A549 (cell line): Measurements from ENCODE around the gene NANOS3. TPM values are rescaled to one million over a fixed set of nuclear protein-coding genes. Genes with fewer than 3 reads are reported as not detected.

Experiments
- ATAC-seq, 2 experiments: fragments of 200-7000 bp in 1 of 2; fragments of >200 bp in 1 of 2; cut with Nextera tagmentation in 1 of 2; cut with Tn5 transposase in 1 of 2; 3 replicates each; pipeline versions ENCODE4 v1.8.0 to v1.9.1; 2018 to 2020; ENCODE audit warnings: mild to moderate bottlenecking in 1 of 2, moderate library complexity in 1 of 2
- CTCF ChIA-PET: fragments of 300-600 bp; sonication (Branson Sonifier 250); formaldehyde crosslinking; extraction: SDS; loops from one replicate; lab custom pipeline; 2021; ENCODE audit warnings: antibody characterized with exemption, inconsistent platforms; lab: Yijun Ruan, JAX
- POLR2A ChIA-PET: fragments of 350-600 bp; formaldehyde crosslinking; extraction: SDS; loops from one replicate; lab custom pipeline; 2021; ENCODE audit warnings: antibody characterized with exemption, inconsistent platforms; lab: Yijun Ruan, JAX
- DNase-seq, 2 experiments: peaks; one replicate each; pipeline versions ENCODE4 v3.0.0 to v3.0.0-alpha.2; 2011 to 2016; ENCODE audit warnings: low read depth in 1 of 2, low spot score in 1 of 2
- FAIRE-seq: peaks from 2 replicates; lab custom pipeline; 2011; peaks lifted over from hg19 to GRCh38; lab: Jason Lieb, UNC
- H3K27ac ChIP-seq, 2 experiments: fragments of >200 bp; sonication (Bioruptor Twin); formaldehyde crosslinking; 3 replicates each; pipeline ENCODE4 v1.5.1; 2016 to 2017
- H3K4me1 ChIP-seq: fragments of >200 bp; sonication (Bioruptor Twin); formaldehyde crosslinking; 3 replicates; pipeline ENCODE4 v1.6.1; 2016
- H3K4me2 ChIP-seq: fragments of >200 bp; sonication (Bioruptor Twin); formaldehyde crosslinking; 3 replicates; pipeline ENCODE4 v1.6.1; 2016
- H3K4me3 ChIP-seq: fragments of >200 bp; sonication (Bioruptor Twin); formaldehyde crosslinking; 3 replicates; pipeline ENCODE4 v1.5.1; 2016
- H3K9me3 ChIP-seq: fragments of >200 bp; sonication (Bioruptor Twin); formaldehyde crosslinking; 3 replicates; pipeline ENCODE4 v1.6.1; 2016
- ATOH8 ChIP-seq: fragments of 250-450 bp; sonication (Bioruptor Pico); IDR thresholded peaks from 2 replicates; pipeline ENCODE4 v1.5.0; 2020; ENCODE audit warnings: low read depth, mild to moderate bottlenecking, moderate library complexity
- CEBPB ChIP-seq, 2 experiments: fragments of >200 bp in 1 of 2; sonication (Bioruptor Twin) in 1 of 2; formaldehyde crosslinking in 1 of 2; IDR thresholded peaks; 2 replicates each; pipeline ENCODE4 v1.6.1; 2012 to 2016
- E2F6 ChIP-seq: IDR thresholded peaks from 2 replicates; pipeline ENCODE4 v1.6.1; 2012; ENCODE audit warnings: low read depth, borderline replicate concordance
- EHF ChIP-seq: fragments of 250-450 bp; sonication (Bioruptor Pico); IDR thresholded peaks from 2 replicates; pipeline ENCODE4 v1.5.0; 2020; ENCODE audit warnings: mild to moderate bottlenecking
- EP300 ChIP-seq, 2 experiments: fragments of >200 bp; sonication (Bioruptor Twin); formaldehyde crosslinking; IDR thresholded peaks; 2 replicates in 1 of 2; 3 replicates in 1 of 2; pipeline ENCODE4 v1.6.1; 2016 to 2017
- FOSL2 ChIP-seq, 2 experiments: fragments of 450-650 bp in 1 of 2; fragments of >200 bp in 1 of 2; sonication (Bioruptor Twin) in 1 of 2; formaldehyde crosslinking; IDR thresholded peaks; 2 replicates each; pipeline versions ENCODE4 v1.5.0 to v1.6.1; 2016 to 2020; ENCODE audit warnings: mild to moderate bottlenecking in 1 of 2, moderate library complexity in 1 of 2
- GATA3 ChIP-seq: IDR thresholded peaks from 2 replicates; pipeline ENCODE4 v1.6.1; 2012; ENCODE audit warnings: borderline replicate concordance
- HEYL ChIP-seq: fragments of 250-450 bp; sonication (Bioruptor Pico); IDR thresholded peaks from 2 replicates; pipeline ENCODE4 v1.8.0; 2021; ENCODE audit warnings: mild to moderate bottlenecking, moderate library complexity
- HOXA7 ChIP-seq: fragments of 250-450 bp; sonication (Bioruptor Pico); IDR thresholded peaks from 2 replicates; pipeline ENCODE4 v1.5.0; 2020; ENCODE audit warnings: mild to moderate bottlenecking, moderate library complexity
- HOXB5 ChIP-seq: fragments of 250-450 bp; sonication (Bioruptor Pico); IDR thresholded peaks from 2 replicates; pipeline ENCODE4 v1.5.0; 2020; ENCODE audit warnings: mild to moderate bottlenecking, moderate library complexity
- JUN ChIP-seq, 2 experiments: fragments of >200 bp; sonication (Bioruptor Twin); formaldehyde crosslinking; IDR thresholded peaks; 2 replicates in 1 of 2; 3 replicates in 1 of 2; pipeline ENCODE4 v1.6.1; 2016 to 2017
- JUNB ChIP-seq: fragments of >200 bp; sonication (Bioruptor Twin); formaldehyde crosslinking; IDR thresholded peaks from 2 replicates; pipeline ENCODE4 v1.6.1; 2016
- MAFK ChIP-seq: fragments of 450-650 bp; IDR thresholded peaks from 2 replicates; pipeline ENCODE4 v1.6.1; 2014; ENCODE audit not compliant: partially characterized antibody
- MAX ChIP-seq: IDR thresholded peaks from 2 replicates; pipeline ENCODE4 v1.6.1; 2012
- MAZ ChIP-seq: fragments of 150-350 bp; IDR thresholded peaks from 2 replicates; pipeline ENCODE4 v1.6.1; 2014; ENCODE audit warnings: antibody characterized with exemption, low read depth, low read length, borderline replicate concordance
- NFE2L2 ChIP-seq: fragments of 150-350 bp; conservative IDR thresholded peaks from 2 replicates; pipeline ENCODE4 v1.6.1; 2014; ENCODE audit warnings: low read length
- NR3C1 ChIP-seq: fragments of >200 bp; sonication (Bioruptor Twin); formaldehyde crosslinking; IDR thresholded peaks from 3 replicates; pipeline ENCODE4 v1.6.1; 2017
- RAD21 ChIP-seq, 2 experiments: fragments of >200 bp in 1 of 2; sonication (Bioruptor Twin) in 1 of 2; formaldehyde crosslinking in 1 of 2; IDR thresholded peaks in 1 of 2; conservative IDR thresholded peaks in 1 of 2; 2 replicates in 1 of 2; 3 replicates in 1 of 2; pipeline ENCODE4 v1.6.1; 2012 to 2018; ENCODE audit warnings: inconsistent platforms in 1 of 2
- RNF2 ChIP-seq: fragments of 200-600 bp; sonication (generic); IDR thresholded peaks from 2 replicates; pipeline ENCODE4 v1.6.1; 2016; ENCODE audit warnings: low read depth, mild to moderate bottlenecking, antibody characterized with exemption, moderate library complexity, borderline replicate concordance
- SMC3 ChIP-seq: fragments of >200 bp; sonication (Bioruptor Twin); formaldehyde crosslinking; IDR thresholded peaks from 3 replicates; pipeline ENCODE4 v1.6.1; 2018; ENCODE audit warnings: inconsistent platforms
- ZC3H11A ChIP-seq: fragments of 450-650 bp; IDR thresholded peaks from 2 replicates; pipeline ENCODE4 v1.6.1; 2014; ENCODE audit warnings: antibody characterized with exemption, mild to moderate bottlenecking
- ZNF302 ChIP-seq: fragments of 250-450 bp; sonication (Bioruptor Pico); IDR thresholded peaks from 2 replicates; pipeline ENCODE4 v1.9.0; 2021; ENCODE audit warnings: inconsistent platforms, mild to moderate bottlenecking, moderate library complexity
- WGBS: methylation state at CpG from one replicate; pipeline ENCODE4 v1.1.6; 2017; ENCODE audit errors: missing lambda C conversion rate; 5-methylcytosine and 5-hydroxymethylcytosine counted together
- polyA plus RNA-seq, 4 experiments: library from polyadenylated mRNA; depleted of rRNA in 3 of 4; stranded (reverse); fragments of >200 nt; fragmentation: RNase III in 1 of 4; extraction: RNeasy Plus Mini Kit Qiagen cat#74134 plus additional on column Dnase treatment in 1 of 4; gene quantifications; 2 replicates in 3 of 4; 3 replicates in 1 of 4; pipeline ENCODE4 v1.2.3, GENCODE V29; 2011 to 2017
- TF ChIP-seq, protein P1 (sequence below): fragments of 150-350 bp; IDR thresholded peaks from 2 replicates; pipeline ENCODE4 v1.6.1; 2014; ENCODE audit warnings: low read depth, mild to moderate bottlenecking, low read length
- TF ChIP-seq, protein P2 (sequence below): fragments of >200 bp; sonication (Bioruptor Twin); formaldehyde crosslinking; IDR thresholded peaks from 3 replicates; pipeline ENCODE4 v1.5.1; 2016
- TF ChIP-seq, protein P3 (sequence below): IDR thresholded peaks from 2 replicates; pipeline ENCODE4 v1.6.1; 2012
- TF ChIP-seq, protein P4 (sequence below): fragments of >200 bp; sonication (Bioruptor Twin); formaldehyde crosslinking; IDR thresholded peaks from 3 replicates; pipeline ENCODE4 v1.6.1; 2016

Gene NANOS3
- polyA plus RNA-seq, 2 of the 4 experiments (the other 2 are of a cell fraction), result 0.31 to 1.2 TPM

- peaks cover 61% of the 10 kb centered on the region for H3K4me1 ChIP-seq
- TF ChIP-seq EP300 (IDR thresholded peaks at IDR 0.05) (no peak), MAZ (no peak), EHF (no peak), GATA3 (no peak)
- no peak for FAIRE-seq
These were observed 15.6 kb upstream of the NANOS3 start for GRCh38 chr19:13861392-13861713.

DNA sequence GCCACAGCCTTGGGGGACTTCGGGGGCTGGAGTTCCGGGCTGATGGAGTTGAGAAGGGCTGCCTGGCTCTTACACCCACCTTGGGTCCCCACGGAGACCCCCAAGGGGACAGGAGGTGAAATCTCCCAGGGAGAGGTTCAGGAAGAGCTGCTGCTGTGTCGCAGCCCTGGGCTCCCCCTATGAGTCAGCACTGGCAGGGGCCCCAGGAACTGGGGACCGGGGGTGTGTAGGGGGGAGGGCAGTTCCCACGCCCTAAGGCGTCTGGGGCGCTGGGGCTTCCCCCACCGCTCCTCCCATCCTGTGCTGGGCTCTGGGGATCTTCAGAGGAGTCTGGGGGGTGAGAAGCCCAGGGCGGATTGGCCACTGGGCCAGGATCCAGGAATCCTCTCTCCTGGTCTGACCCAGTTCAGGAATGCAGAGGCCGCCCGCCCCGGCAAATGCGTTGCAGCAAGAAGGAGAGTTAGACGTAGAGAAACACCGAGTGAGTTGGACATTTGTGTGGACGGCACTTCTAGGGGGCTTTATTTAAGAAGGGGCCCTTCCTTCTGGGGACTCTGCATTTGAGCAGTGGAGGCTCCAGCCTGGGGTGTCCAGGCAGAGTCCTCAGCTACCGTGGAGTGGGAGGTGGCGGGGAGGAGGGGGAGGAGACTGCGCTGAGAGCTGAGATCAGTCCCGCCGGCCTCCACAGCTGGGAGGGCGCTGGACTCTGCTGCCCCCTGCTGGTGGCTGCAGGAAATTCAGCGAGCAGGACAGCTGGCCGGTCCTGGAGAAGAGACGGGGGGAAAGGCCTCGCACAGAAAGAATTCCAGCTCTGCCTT is 15.0 kb upstream of the NANOS3 start:
- H3K4me2 ChIP-seq, result peak overlapping the region; percentile 95
- no peaks in the 10 kb centered on the region for H3K9me3 ChIP-seq
- H3K4me3 ChIP-seq, result peak overlapping the region; percentile 33
- FAIRE-seq (no peak), DNase-seq (peak in 1 of 2 experiments; percentile 90), ATAC-seq (peak; percentile 81 to 88)
- peaks cover 63% of the 10 kb centered on the region for H3K4me1 ChIP-seq
- ChIA-PET CTCF (interaction anchor here (0.6 to 20.6 kb wide), 20 partner anchors 10 to 265 kb away, joined by 3 to 271 read pairs (median 4); partner anchors contain the start of genes C19orf53 and ZSWIM4), POLR2A (interaction anchor here (0.7 to 3.5 kb wide), 12 partner anchors 9 to 251 kb away, joined by 5 to 41 read pairs (median 7); partner anchors contain the start of gene ZSWIM4)
- TF ChIP-seq NFE2L2 (no peak), FOSL2 (IDR thresholded peaks at IDR 0.05) (no peak), FOSL2 (CRISPR knock-in tag; IDR thresholded peaks at IDR 0.05) (peak; percentile 89), HOXA7 (CRISPR knock-in tag) (no peak), EP300 (IDR thresholded peaks at IDR 0.05) (peak; percentile 51 to 73; a peak in 2 of 5 replicates), RAD21 (conservative IDR thresholded peaks at IDR 0.05 in 1 of 2, IDR thresholded peaks at IDR 0.05 in 1 of 2) (peak; percentile 92 to 95), E2F6 (no peak), NR3C1 (no peak), JUN (IDR thresholded peaks at IDR 0.05) (peak; percentile 31 to 72; a peak in 3 of 5 replicates), RNF2 (no peak), ZC3H11A (no peak), MAX (peak; percentile 13; the same call in 1 of the 2 replicates), CEBPB (IDR thresholded peaks at IDR 0.05) (no peak), MAFK (peak; percentile 33), ZNF302 (CRISPR knock-in tag) (no peak), HOXB5 (CRISPR knock-in tag) (0 out of 2 replicates have a peak, but pooled peaks have one; percentile 73), SMC3 (peak; percentile 89), MAZ (no peak), HEYL (CRISPR knock-in tag) (no peak), JUNB (peak; percentile 70), GATA3 (peak; percentile 55; the same call in 1 of the 2 replicates), ATOH8 (CRISPR knock-in tag) (0 out of 2 replicates have a peak, but pooled peaks have one; percentile 63)
- TF ChIP-seq, protein P1, sequence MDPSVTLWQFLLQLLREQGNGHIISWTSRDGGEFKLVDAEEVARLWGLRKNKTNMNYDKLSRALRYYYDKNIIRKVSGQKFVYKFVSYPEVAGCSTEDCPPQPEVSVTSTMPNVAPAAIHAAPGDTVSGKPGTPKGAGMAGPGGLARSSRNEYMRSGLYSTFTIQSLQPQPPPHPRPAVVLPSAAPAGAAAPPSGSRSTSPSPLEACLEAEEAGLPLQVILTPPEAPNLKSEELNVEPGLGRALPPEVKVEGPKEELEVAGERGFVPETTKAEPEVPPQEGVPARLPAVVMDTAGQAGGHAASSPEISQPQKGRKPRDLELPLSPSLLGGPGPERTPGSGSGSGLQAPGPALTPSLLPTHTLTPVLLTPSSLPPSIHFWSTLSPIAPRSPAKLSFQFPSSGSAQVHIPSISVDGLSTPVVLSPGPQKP, result no peak
- TF ChIP-seq, protein P2, sequence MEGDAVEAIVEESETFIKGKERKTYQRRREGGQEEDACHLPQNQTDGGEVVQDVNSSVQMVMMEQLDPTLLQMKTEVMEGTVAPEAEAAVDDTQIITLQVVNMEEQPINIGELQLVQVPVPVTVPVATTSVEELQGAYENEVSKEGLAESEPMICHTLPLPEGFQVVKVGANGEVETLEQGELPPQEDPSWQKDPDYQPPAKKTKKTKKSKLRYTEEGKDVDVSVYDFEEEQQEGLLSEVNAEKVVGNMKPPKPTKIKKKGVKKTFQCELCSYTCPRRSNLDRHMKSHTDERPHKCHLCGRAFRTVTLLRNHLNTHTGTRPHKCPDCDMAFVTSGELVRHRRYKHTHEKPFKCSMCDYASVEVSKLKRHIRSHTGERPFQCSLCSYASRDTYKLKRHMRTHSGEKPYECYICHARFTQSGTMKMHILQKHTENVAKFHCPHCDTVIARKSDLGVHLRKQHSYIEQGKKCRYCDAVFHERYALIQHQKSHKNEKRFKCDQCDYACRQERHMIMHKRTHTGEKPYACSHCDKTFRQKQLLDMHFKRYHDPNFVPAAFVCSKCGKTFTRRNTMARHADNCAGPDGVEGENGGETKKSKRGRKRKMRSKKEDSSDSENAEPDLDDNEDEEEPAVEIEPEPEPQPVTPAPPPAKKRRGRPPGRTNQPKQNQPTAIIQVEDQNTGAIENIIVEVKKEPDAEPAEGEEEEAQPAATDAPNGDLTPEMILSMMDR, result peak; percentile 76
- TF ChIP-seq, protein P3, sequence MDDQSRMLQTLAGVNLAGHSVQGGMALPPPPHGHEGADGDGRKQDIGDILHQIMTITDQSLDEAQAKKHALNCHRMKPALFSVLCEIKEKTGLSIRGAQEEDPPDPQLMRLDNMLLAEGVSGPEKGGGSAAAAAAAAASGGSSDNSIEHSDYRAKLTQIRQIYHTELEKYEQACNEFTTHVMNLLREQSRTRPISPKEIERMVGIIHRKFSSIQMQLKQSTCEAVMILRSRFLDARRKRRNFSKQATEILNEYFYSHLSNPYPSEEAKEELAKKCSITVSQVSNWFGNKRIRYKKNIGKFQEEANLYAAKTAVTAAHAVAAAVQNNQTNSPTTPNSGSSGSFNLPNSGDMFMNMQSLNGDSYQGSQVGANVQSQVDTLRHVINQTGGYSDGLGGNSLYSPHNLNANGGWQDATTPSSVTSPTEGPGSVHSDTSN, result peak; percentile 51
- TF ChIP-seq, protein P4, sequence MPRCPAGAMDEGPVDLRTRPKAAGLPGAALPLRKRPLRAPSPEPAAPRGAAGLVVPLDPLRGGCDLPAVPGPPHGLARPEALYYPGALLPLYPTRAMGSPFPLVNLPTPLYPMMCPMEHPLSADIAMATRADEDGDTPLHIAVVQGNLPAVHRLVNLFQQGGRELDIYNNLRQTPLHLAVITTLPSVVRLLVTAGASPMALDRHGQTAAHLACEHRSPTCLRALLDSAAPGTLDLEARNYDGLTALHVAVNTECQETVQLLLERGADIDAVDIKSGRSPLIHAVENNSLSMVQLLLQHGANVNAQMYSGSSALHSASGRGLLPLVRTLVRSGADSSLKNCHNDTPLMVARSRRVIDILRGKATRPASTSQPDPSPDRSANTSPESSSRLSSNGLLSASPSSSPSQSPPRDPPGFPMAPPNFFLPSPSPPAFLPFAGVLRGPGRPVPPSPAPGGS, result peak; percentile 60; the same call in 1 of the 3 replicates
- peak overlapping the region; percentile 92 to 96 for H3K27ac ChIP-seq
- WGBS, result 0% methylated on average over 14 of the region's 27 CpGs

More at GRCh38 chr19:13861392-13861713, 15.6 kb upstream of the NANOS3 start:
- Histone ChIP-seq H3K4me2 (peak overlapping the region; percentile 95), H3K9me3 (no peaks in the 10 kb centered on the region), H3K4me3 (peak overlapping the region; percentile 33), H3K27ac (peak overlapping the region; percentile 92 to 96)
- POLR2A ChIA-PET, result interaction anchor here (0.7 to 3.5 kb wide), 6 partner anchors 14 to 1432 kb away, joined by 3 to 41 read pairs (median 19); no protein-coding TSS in a partner anchor
- 61% methylated on average over 9 of the region's 11 CpGs for WGBS
- CTCF ChIA-PET, result interaction anchor here (1.1 to 20.6 kb wide), 9 partner anchors 10 to 264 kb away, joined by 3 to 271 read pairs (median 22); partner anchors contain the start of gene ZSWIM4
- peak in 1 of 2 experiments; percentile 2; a peak in 3 of 6 replicates for ATAC-seq
- no peak for DNase-seq
